WTC11 (cell line): Measurements from ENCODE around the gene DCUN1D3. TPM values are rescaled to one million over a fixed set of nuclear protein-coding genes. Genes with fewer than 3 reads are reported as not detected.

Source experiments
- ATAC-seq: fragments of 200-7000 bp; cut with Tn5 transposase; 2 replicates; pipeline ENCODE4 v1.10.0; 2021; ENCODE audit warnings: mild to moderate bottlenecking, moderate library complexity
- CTCF ChIA-PET: fragments of 300-600 bp; sonication (Branson Sonifier 250); formaldehyde crosslinking; loops from one replicate; lab custom pipeline; 2021; ENCODE audit warnings: antibody characterized with exemption; lab: Charles Lee
- POLR2A ChIA-PET: fragments of 350-600 bp; sonication (Branson Sonifier 250); formaldehyde crosslinking; loops from one replicate; lab custom pipeline; 2021; ENCODE audit warnings: antibody characterized with exemption; lab: Charles Lee
- DNase-seq: peaks from one replicate; pipeline ENCODE4 v3.0.0; 2021; ENCODE audit warnings: low spot score
- H3K27ac Mint-ChIP-seq: 2 replicates; pipeline ENCODE4 v1.8.0; 2021; ENCODE audit warnings: mixed read lengths
- H3K27me3 Mint-ChIP-seq: 2 replicates; pipeline ENCODE4 v1.8.0; 2021; ENCODE audit warnings: low read depth, mild to moderate bottlenecking, moderate library complexity, mixed read lengths
- H3K36me3 Mint-ChIP-seq: 2 replicates; pipeline ENCODE4 v1.8.0; 2021; ENCODE audit warnings: mixed read lengths
- H3K4me1 Mint-ChIP-seq: 2 replicates; pipeline ENCODE4 v1.8.0; 2022; ENCODE audit warnings: mixed read lengths
- H3K4me3 Mint-ChIP-seq: 2 replicates; pipeline ENCODE4 v1.8.0; 2021; ENCODE audit warnings: mild to moderate bottlenecking, moderate library complexity, mixed read lengths
- H3K9me3 Mint-ChIP-seq: 2 replicates; pipeline ENCODE4 v1.8.0; 2021; ENCODE audit warnings: mixed read lengths
- ETV6 ChIP-seq: sonication (generic); formaldehyde crosslinking; IDR thresholded peaks from 2 replicates; pipeline ENCODE4 v1.8.1; 2022; ENCODE audit warnings: mild to moderate bottlenecking, missing genetic modification reagents
- RELA ChIP-seq: sonication (generic); formaldehyde crosslinking; IDR thresholded peaks from 2 replicates; pipeline ENCODE4 v1.8.1; 2022; ENCODE audit warnings: missing genetic modification reagents, mild to moderate bottlenecking, borderline replicate concordance
- SOX15 ChIP-seq: fragments of 250-450 bp; sonication (Bioruptor Pico); IDR thresholded peaks from 2 replicates; pipeline ENCODE4 v1.9.0; 2021; ENCODE audit warnings: mild to moderate bottlenecking
- TEAD1 ChIP-seq: sonication (generic); formaldehyde crosslinking; IDR thresholded peaks from 2 replicates; pipeline ENCODE4 v1.8.0; 2022; ENCODE audit warnings: mild to moderate bottlenecking, missing genetic modification reagents
- ZNF121 ChIP-seq: sonication (generic); formaldehyde crosslinking; IDR thresholded peaks from 2 replicates; pipeline ENCODE4 v1.8.0; 2023; ENCODE audit warnings: missing genetic modification reagents
- ZNF263 ChIP-seq: sonication (generic); formaldehyde crosslinking; IDR thresholded peaks from 2 replicates; pipeline ENCODE4 v1.8.1; 2022; ENCODE audit warnings: low read depth, mild to moderate bottlenecking, moderate library complexity, missing genetic modification reagents
- total RNA-seq: library from RNA; stranded (reverse); gene quantifications from 3 replicates; pipeline ENCODE4 v1.2.3, GENCODE V29; 2021
- TF ChIP-seq, protein P1 (sequence below): sonication (generic); formaldehyde crosslinking; IDR thresholded peaks from 2 replicates; pipeline ENCODE4 v1.8.1; 2023; ENCODE audit warnings: mild to moderate bottlenecking, missing genetic modification reagents, moderate library complexity
- TF ChIP-seq, protein P2 (sequence below): sonication (generic); formaldehyde crosslinking; IDR thresholded peaks from 2 replicates; pipeline ENCODE4 v1.8.1; 2022; ENCODE audit warnings: mild to moderate bottlenecking, moderate library complexity, missing genetic modification reagents
- TF ChIP-seq, protein P3 (sequence below): fragments of 250-450 bp; sonication (Bioruptor Pico); IDR thresholded peaks from 2 replicates; pipeline ENCODE4 v1.9.0; 2021; ENCODE audit warnings: mild to moderate bottlenecking, borderline replicate concordance
- TF ChIP-seq, protein P4 (sequence below): sonication (generic); formaldehyde crosslinking; IDR thresholded peaks from 2 replicates; pipeline ENCODE4 v1.8.0; 2022; ENCODE audit warnings: mild to moderate bottlenecking, missing genetic modification reagents
- TF ChIP-seq, protein P5 (sequence below): sonication (generic); formaldehyde crosslinking; IDR thresholded peaks from 2 replicates; pipeline ENCODE4 v1.8.1; 2022; ENCODE audit warnings: low read depth, mild to moderate bottlenecking, moderate library complexity, missing genetic modification reagents, borderline replicate concordance

Gene DCUN1D3
- total RNA-seq, 1 experiment from 2014 or later: 14.7 TPM

DNA sequence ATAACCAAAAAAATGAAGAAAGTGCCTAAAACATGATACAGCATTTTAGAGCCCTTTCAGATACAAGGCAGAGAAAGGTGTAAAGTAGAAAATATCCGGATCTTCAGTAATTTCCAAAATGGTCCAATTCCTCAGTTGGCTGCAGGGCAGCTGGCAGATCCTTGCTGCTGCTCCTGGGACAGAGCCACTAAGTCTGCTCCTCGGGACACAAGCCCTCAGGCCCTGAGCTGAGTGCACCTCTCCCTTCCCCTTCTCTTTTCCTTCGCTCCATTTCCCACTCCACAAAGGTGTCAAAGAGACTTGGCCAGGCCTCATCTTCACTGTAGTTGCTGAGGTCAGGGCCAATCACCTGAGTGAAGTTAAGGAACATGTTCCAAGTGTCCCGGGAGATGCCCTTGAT is 40.5 kb downstream of the DCUN1D3 start (continued):
- TF ChIP-seq, protein P1, sequence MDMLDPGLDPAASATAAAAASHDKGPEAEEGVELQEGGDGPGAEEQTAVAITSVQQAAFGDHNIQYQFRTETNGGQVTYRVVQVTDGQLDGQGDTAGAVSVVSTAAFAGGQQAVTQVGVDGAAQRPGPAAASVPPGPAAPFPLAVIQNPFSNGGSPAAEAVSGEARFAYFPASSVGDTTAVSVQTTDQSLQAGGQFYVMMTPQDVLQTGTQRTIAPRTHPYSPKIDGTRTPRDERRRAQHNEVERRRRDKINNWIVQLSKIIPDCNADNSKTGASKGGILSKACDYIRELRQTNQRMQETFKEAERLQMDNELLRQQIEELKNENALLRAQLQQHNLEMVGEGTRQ: no peak
- TF ChIP-seq, protein P2, sequence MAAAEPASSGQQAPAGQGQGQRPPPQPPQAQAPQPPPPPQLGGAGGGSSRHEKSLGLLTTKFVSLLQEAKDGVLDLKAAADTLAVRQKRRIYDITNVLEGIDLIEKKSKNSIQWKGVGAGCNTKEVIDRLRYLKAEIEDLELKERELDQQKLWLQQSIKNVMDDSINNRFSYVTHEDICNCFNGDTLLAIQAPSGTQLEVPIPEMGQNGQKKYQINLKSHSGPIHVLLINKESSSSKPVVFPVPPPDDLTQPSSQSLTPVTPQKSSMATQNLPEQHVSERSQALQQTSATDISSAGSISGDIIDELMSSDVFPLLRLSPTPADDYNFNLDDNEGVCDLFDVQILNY (CRISPR knock-in tag): no peak
- TF ChIP-seq, protein P3, sequence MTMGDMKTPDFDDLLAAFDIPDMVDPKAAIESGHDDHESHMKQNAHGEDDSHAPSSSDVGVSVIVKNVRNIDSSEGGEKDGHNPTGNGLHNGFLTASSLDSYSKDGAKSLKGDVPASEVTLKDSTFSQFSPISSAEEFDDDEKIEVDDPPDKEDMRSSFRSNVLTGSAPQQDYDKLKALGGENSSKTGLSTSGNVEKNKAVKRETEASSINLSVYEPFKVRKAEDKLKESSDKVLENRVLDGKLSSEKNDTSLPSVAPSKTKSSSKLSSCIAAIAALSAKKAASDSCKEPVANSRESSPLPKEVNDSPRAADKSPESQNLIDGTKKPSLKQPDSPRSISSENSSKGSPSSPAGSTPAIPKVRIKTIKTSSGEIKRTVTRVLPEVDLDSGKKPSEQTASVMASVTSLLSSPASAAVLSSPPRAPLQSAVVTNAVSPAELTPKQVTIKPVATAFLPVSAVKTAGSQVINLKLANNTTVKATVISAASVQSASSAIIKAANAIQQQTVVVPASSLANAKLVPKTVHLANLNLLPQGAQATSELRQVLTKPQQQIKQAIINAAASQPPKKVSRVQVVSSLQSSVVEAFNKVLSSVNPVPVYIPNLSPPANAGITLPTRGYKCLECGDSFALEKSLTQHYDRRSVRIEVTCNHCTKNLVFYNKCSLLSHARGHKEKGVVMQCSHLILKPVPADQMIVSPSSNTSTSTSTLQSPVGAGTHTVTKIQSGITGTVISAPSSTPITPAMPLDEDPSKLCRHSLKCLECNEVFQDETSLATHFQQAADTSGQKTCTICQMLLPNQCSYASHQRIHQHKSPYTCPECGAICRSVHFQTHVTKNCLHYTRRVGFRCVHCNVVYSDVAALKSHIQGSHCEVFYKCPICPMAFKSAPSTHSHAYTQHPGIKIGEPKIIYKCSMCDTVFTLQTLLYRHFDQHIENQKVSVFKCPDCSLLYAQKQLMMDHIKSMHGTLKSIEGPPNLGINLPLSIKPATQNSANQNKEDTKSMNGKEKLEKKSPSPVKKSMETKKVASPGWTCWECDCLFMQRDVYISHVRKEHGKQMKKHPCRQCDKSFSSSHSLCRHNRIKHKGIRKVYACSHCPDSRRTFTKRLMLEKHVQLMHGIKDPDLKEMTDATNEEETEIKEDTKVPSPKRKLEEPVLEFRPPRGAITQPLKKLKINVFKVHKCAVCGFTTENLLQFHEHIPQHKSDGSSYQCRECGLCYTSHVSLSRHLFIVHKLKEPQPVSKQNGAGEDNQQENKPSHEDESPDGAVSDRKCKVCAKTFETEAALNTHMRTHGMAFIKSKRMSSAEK (CRISPR knock-in tag): no peak
- TF ChIP-seq SOX15: no peak
- TF ChIP-seq, protein P4, sequence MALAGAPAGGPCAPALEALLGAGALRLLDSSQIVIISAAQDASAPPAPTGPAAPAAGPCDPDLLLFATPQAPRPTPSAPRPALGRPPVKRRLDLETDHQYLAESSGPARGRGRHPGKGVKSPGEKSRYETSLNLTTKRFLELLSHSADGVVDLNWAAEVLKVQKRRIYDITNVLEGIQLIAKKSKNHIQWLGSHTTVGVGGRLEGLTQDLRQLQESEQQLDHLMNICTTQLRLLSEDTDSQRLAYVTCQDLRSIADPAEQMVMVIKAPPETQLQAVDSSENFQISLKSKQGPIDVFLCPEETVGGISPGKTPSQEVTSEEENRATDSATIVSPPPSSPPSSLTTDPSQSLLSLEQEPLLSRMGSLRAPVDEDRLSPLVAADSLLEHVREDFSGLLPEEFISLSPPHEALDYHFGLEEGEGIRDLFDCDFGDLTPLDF: no peak
- no peak for TF ChIP-seq ZNF263
- TF ChIP-seq TEAD1 (CRISPR knock-in tag): no peak
- TF ChIP-seq ETV6: no peak

DNA sequence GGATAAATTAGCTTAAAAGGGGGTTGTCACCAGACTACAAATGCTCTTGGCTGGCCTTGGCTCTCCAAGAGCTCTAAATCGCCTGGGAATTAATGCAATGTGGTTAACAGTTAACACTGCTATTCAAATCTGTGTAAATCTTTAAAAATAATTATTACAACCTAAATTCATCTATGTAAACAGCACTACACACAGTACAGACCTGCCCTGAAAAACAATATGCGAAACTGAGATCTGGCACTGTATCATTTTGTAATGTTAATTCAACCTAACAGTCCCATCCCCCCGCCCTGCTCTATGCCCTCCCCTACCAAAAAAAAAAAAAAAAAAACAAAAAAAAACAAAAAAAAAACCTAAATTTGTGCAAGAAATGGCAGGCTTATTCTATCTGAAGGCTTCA is 40.9 kb downstream of the DCUN1D3 start:
- CTCF ChIA-PET: no interaction called here
- DNase-seq: no peak
- TF ChIP-seq RELA (CRISPR knock-in tag): no peak
- Mint-ChIP-seq H3K4me3 (no peak overlapping the region), H3K9me3 (no peaks in the 10 kb centered on the region), H3K27me3 (no peaks in the 10 kb centered on the region), H3K27ac (peak overlapping the region; percentile 94), H3K4me1 (peaks cover 49% of the 10 kb centered on the region), H3K36me3 (peaks cover 17% of the 10 kb centered on the region)
- POLR2A ChIA-PET: no interaction called here
- no peak for ATAC-seq

DNA sequence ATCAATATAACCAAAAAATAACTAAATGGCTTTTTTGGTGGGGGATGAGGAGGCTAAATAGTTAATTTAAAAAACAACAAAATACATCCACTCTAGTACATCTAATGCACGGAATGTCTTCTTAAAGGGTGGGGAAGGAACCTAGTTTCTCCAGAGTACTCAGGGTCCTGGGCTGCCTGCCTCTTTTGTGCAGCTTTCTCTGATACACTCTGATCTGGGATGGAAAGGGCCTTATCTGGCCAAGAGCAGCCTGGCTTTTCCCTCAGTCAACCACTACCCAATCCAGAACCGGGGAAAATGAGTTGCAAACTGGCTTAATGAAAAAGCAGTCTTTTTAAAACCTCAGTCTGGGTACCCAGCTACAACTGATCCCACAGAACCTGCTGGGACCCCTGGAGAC is 42.9 kb downstream of the DCUN1D3 start:
- H3K27ac Mint-ChIP-seq: peak overlapping the region; percentile 68; the same call in 1 of the 2 replicates
- peaks cover 41% of the 10 kb centered on the region for H3K4me1 Mint-ChIP-seq
- no peak for TF ChIP-seq ZNF121 (CRISPR knock-in tag)
- no peak for TF ChIP-seq RELA (CRISPR knock-in tag)
- TF ChIP-seq, protein P5, sequence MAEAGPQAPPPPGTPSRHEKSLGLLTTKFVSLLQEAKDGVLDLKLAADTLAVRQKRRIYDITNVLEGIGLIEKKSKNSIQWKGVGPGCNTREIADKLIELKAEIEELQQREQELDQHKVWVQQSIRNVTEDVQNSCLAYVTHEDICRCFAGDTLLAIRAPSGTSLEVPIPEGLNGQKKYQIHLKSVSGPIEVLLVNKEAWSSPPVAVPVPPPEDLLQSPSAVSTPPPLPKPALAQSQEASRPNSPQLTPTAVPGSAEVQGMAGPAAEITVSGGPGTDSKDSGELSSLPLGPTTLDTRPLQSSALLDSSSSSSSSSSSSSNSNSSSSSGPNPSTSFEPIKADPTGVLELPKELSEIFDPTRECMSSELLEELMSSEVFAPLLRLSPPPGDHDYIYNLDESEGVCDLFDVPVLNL (CRISPR knock-in tag): no peak
- TF ChIP-seq, protein P3 (CRISPR knock-in tag): no peak
- H3K27me3 Mint-ChIP-seq: no peaks in the 10 kb centered on the region
- ChIA-PET POLR2A (interaction anchor here (1.4 kb wide), 1 partner anchor 42 kb away, joined by 3 read pairs; the partner anchor contains the start of gene DCUN1D3), CTCF (no interaction called here)
- no peaks in the 10 kb centered on the region for H3K9me3 Mint-ChIP-seq
- H3K4me3 Mint-ChIP-seq: no peak overlapping the region
- DNase-seq (no peak), ATAC-seq (no peak)
- H3K36me3 Mint-ChIP-seq: peaks cover 11% of the 10 kb centered on the region
